Endothelial cell (in vitro differentiated cells): Measurements from ENCODE around the gene TNS4. TPM values are rescaled to one million over a fixed set of nuclear protein-coding genes. Genes with fewer than 3 reads are reported as not detected.

Experiments
- DNase-seq: peaks from one replicate; pipeline ENCODE4 v3.0.0; 2021; ENCODE audit warnings: low spot score
- H3K27ac Mint-ChIP-seq: one replicate; pipeline ENCODE4 v1.8.0; 2021; ENCODE audit warnings: mixed read lengths, inconsistent platforms; ENCODE audit not compliant: unreplicated experiment
- H3K27me3 Mint-ChIP-seq: one replicate; pipeline ENCODE4 v1.8.0; 2021; ENCODE audit warnings: mild to moderate bottlenecking, moderate library complexity, mixed read lengths, inconsistent platforms; ENCODE audit not compliant: unreplicated experiment
- H3K36me3 Mint-ChIP-seq: one replicate; pipeline ENCODE4 v1.8.0; 2021; ENCODE audit warnings: mild to moderate bottlenecking, low read depth, mixed read lengths, inconsistent platforms; ENCODE audit not compliant: unreplicated experiment
- H3K4me1 Mint-ChIP-seq: one replicate; pipeline ENCODE4 v1.8.0; 2021; ENCODE audit warnings: mild to moderate bottlenecking, mixed read lengths, inconsistent platforms; ENCODE audit not compliant: unreplicated experiment
- H3K4me3 Mint-ChIP-seq: one replicate; pipeline ENCODE4 v1.8.0; 2021; ENCODE audit warnings: mild to moderate bottlenecking, mixed read lengths, inconsistent platforms; ENCODE audit not compliant: unreplicated experiment
- H3K9me3 Mint-ChIP-seq: one replicate; pipeline ENCODE4 v1.8.0; 2021; ENCODE audit warnings: mixed read lengths, inconsistent platforms; ENCODE audit not compliant: unreplicated experiment
- total RNA-seq: library from RNA; stranded (reverse); fragmentation: NEBNext Ultra II Directional; extraction: Animal tissue kit (Norgen Biotek cat#: 25700); gene quantifications from one replicate; pipeline ENCODE4 v1.2.1, GENCODE V29; 2021; ENCODE audit not compliant: unreplicated experiment
- TF ChIP-seq, protein P1 (sequence below): fragments of 200-600 bp; sonication (generic); IDR thresholded peaks from one replicate; pipeline ENCODE4 v1.5.0; 2021; ENCODE audit warnings: antibody characterized with exemption; ENCODE audit not compliant: unreplicated experiment

The TNS4 gene
- total RNA-seq, 1 donor from 2014 or later = 0.08 TPM

DNA sequence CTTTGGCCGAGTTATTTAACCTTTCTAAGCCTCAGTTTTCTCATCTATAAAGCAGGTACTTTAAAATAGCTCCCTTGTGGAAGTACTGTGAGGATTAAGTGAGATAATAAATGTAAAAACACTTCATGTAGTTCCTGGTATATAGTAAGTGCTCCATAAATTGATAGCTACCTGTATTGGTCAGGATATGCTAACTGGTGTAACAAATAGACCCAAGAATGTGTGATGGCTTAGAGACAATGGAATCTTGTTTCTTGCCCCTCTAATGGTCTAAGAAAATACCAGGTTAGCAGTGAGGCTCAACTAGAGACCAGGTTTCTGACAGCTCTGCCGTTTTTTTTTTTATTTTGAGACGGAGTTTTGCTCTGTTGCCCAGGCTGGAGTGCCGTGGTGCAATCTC lies 34.0 kb upstream of the TNS4 start:
- TF ChIP-seq, protein P1, sequence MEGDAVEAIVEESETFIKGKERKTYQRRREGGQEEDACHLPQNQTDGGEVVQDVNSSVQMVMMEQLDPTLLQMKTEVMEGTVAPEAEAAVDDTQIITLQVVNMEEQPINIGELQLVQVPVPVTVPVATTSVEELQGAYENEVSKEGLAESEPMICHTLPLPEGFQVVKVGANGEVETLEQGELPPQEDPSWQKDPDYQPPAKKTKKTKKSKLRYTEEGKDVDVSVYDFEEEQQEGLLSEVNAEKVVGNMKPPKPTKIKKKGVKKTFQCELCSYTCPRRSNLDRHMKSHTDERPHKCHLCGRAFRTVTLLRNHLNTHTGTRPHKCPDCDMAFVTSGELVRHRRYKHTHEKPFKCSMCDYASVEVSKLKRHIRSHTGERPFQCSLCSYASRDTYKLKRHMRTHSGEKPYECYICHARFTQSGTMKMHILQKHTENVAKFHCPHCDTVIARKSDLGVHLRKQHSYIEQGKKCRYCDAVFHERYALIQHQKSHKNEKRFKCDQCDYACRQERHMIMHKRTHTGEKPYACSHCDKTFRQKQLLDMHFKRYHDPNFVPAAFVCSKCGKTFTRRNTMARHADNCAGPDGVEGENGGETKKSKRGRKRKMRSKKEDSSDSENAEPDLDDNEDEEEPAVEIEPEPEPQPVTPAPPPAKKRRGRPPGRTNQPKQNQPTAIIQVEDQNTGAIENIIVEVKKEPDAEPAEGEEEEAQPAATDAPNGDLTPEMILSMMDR = no peak
- Mint-ChIP-seq H3K4me3 (no peak overlapping the region), H3K9me3 (no peaks in the 10 kb centered on the region), H3K27ac (no peak overlapping the region), H3K27me3 (peaks cover 14% of the 10 kb centered on the region), H3K36me3 (no peaks in the 10 kb centered on the region), H3K4me1 (peaks cover 65% of the 10 kb centered on the region)
- no peak for DNase-seq

DNA sequence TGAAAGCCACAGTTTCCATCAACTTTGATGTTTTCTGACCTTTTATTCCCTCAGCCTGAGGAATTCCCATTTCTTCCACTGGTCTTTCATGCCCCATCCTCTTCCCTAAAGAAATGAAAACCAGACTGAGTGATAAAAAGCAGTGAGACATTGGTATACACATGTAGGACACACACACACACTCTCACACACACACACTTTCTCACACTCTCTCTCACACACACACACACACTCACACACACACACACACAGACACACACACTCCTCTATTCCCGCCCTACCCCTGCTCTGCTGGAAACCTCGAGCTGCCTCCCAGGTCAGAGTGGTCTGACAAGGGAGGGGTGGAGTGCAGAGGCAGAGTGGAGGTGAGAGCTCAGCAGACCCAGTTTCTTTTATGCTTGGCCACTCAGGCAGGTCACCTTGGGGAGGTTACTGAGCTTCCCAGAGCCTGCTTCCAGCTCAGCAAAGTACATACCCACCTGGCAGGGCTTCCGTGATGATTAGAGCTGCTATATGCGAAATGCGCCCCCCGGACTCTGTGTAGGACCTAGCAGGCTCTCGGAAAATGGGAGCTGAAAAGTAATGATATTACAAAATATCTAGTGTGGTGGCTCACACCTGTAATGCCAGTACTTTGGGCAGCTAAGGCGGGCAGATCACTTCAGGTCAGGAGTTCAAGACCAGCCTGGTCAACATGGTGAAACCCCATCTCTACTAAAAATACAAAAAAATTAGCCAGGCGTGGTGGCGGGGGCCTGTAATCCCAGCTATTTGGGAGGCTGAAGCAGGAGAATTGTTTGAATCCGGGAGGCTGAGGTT lies 33.2 kb upstream of the TNS4 start:
- Mint-ChIP-seq H3K27me3 (peaks cover 14% of the 10 kb centered on the region), H3K4me1 (peaks cover 61% of the 10 kb centered on the region), H3K36me3 (no peaks in the 10 kb centered on the region), H3K4me3 (no peak overlapping the region), H3K27ac (peak overlapping the region; percentile 61), H3K9me3 (no peaks in the 10 kb centered on the region)
- TF ChIP-seq, protein P1 = no peak
- no peak for DNase-seq

DNA sequence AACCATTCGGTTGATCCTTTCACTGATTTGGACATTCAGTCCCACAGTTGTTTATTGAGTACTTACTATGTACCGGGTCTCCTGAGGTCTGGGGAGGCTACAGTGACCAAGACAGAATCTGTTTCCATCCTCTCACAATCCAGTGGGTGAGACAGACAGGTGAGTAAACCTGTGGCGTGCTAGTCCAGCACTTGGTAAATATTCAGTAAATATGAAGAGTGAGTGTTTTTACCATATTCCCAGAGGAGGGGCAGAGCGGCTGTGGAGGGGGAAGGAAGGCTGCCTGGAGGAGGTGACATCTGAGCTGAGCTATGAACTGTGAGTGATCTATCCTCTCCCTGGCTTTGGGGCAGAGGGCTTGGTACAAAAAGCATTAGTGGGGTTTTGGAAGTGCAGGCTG lies 32.5 kb upstream of the TNS4 start:
- Mint-ChIP-seq H3K36me3 (no peaks in the 10 kb centered on the region), H3K4me3 (peak overlapping the region; percentile 84), H3K4me1 (peaks cover 55% of the 10 kb centered on the region), H3K27me3 (peaks cover 12% of the 10 kb centered on the region), H3K9me3 (no peaks in the 10 kb centered on the region), H3K27ac (peak overlapping the region; percentile 67)
- TF ChIP-seq, protein P1 = no peak
- no peak for DNase-seq

DNA sequence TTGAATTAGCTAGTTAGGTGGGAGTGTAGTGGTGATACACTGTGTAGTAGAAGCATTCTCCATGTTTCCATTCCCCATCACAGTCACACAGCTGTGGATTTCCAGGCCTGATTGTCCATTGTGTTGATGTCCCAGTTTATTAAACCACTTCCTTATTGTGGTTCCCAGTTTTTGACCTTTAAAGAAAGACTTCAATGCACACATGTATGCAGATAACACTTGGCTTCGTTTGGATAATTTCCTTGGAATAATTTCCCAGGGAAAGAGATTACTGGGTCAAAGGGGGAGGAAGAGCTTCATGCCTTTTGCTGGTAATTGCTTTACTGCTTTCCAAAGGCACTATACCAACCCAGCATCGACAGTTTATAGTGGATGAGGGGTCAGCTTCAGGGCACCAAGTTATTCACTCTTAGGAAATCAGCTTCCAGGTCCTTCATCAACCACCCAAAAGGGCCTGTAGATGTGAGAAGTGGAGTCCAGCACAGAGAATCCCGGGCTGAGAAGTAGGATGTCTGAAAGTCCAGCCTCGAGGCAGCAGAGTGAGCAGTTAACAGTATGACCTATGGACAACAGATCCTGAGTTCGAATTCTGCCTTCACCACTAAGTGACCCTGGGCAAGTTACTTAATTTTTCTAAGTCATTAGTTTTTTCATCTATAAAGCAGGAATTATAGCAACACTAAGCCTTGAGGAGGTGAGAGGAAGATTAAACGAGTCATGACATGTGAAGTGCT lies 31.3 kb upstream of the TNS4 start:
- TF ChIP-seq, protein P1 = no peak
- H3K36me3 Mint-ChIP-seq = no peaks in the 10 kb centered on the region
- H3K9me3 Mint-ChIP-seq = no peaks in the 10 kb centered on the region
- no peak overlapping the region for H3K27ac Mint-ChIP-seq
- peaks cover 14% of the 10 kb centered on the region for H3K27me3 Mint-ChIP-seq
- no peak for DNase-seq
- no peak overlapping the region for H3K4me3 Mint-ChIP-seq
- peaks cover 43% of the 10 kb centered on the region for H3K4me1 Mint-ChIP-seq
